GM04504 (cell line): ENCODE measurements around the gene ANKFN1.

Experiments
- DNase-seq: peaks from one replicate; pipeline ENCODE4 v3.0.0-alpha.2; 2012; ENCODE audit warnings: low read depth

Gene ANKFN1

GRCh38 chr17:56177361-56177760 lies 24.1 kb downstream of the ANKFN1 start:
- no peak for DNase-seq

- no peak for DNase-seq
These were observed 24.9 kb downstream of the ANKFN1 start for GRCh38 chr17:56178203-56178602.

GRCh38 chr17:56182081-56182480 lies 28.8 kb downstream of the ANKFN1 start:
- DNase-seq = no peak

GRCh38 chr17:56184650-56185049 lies 31.4 kb downstream of the ANKFN1 start:
- no peak for DNase-seq

GRCh38 chr17:56185491-56186221 lies 32.4 kb downstream of the ANKFN1 start:
- no peak for DNase-seq

GRCh38 chr17:56186222-56186786 lies 33.0 kb downstream of the ANKFN1 start:
- no peak for DNase-seq

GRCh38 chr17:56203430-56203829 lies 50.2 kb downstream of the ANKFN1 start:
- DNase-seq = no peak

- no peak for DNase-seq
These were observed 53.1 kb downstream of the ANKFN1 start for GRCh38 chr17:56206351-56206750.

GRCh38 chr17:56213031-56213430 lies 59.8 kb downstream of the ANKFN1 start:
- DNase-seq = no peak

GRCh38 chr17:56217921-56218320 lies 64.6 kb downstream of the ANKFN1 start:
- DNase-seq = no peak

- no peak for DNase-seq
These were observed 69.0 kb downstream of the ANKFN1 start for GRCh38 chr17:56222255-56222654.

GRCh38 chr17:56230660-56231059 lies 77.4 kb downstream of the ANKFN1 start:
- DNase-seq = peak; percentile 42

- no peak for DNase-seq
These were observed 78.0 kb downstream of the ANKFN1 start for GRCh38 chr17:56231252-56231651.

GRCh38 chr17:56231693-56232092 lies 78.4 kb downstream of the ANKFN1 start:
- no peak for DNase-seq

- no peak for DNase-seq
These were observed 91.1 kb downstream of the ANKFN1 start for GRCh38 chr17:56244268-56244890.

GRCh38 chr17:56247816-56248215 lies 94.5 kb downstream of the ANKFN1 start:
- no peak for DNase-seq

- DNase-seq = no peak
These were observed 103.8 kb downstream of the ANKFN1 start for GRCh38 chr17:56257075-56257474.

GRCh38 chr17:56260376-56261002 lies 107.2 kb downstream of the ANKFN1 start:
- DNase-seq = peak; percentile 47

GRCh38 chr17:56262803-56263202 lies 109.5 kb downstream of the ANKFN1 start:
- DNase-seq = no peak

- no peak for DNase-seq
These were observed 116.5 kb downstream of the ANKFN1 start for GRCh38 chr17:56269556-56270389.

- no peak for DNase-seq
These were observed 121.2 kb downstream of the ANKFN1 start for GRCh38 chr17:56274491-56274890.

GRCh38 chr17:56284482-56284881 lies 131.2 kb downstream of the ANKFN1 start:
- no peak for DNase-seq
